PC-3 (cell line): Measurements from ENCODE around the gene CLK2. TPM values are rescaled to one million over a fixed set of nuclear protein-coding genes. Genes with fewer than 3 reads are reported as not detected.

ENCODE experiments used
- ATAC-seq: fragments of 200-7000 bp; cut with Tn5 transposase; 2 replicates; pipeline ENCODE4 v1.9.1; 2020; ENCODE audit warnings: mild to moderate bottlenecking, moderate library complexity
- BruUV-seq: library from RNA; stranded (reverse); fragments of 400-500 nt; replicated peaks from 2 replicates; lab custom pipeline; 2021; lab: Mats Ljungman, UMichigan
- CTCF ChIA-PET: fragments of 300-600 bp; sonication (Branson Sonifier 250); formaldehyde crosslinking; loops from one replicate; lab custom pipeline; 2022; ENCODE audit warnings: antibody characterized with exemption; lab: Charles Lee
- POLR2A ChIA-PET: fragments of 300-600 bp; sonication (Branson Sonifier 250); formaldehyde crosslinking; loops from one replicate; lab custom pipeline; 2022; ENCODE audit warnings: antibody characterized with exemption; ENCODE audit not compliant: unreplicated experiment; lab: Charles Lee
- DNase-seq: peaks from one replicate; pipeline ENCODE4 v3.0.0-alpha.2; 2015
- H2AFZ ChIP-seq: fragments of 300-600 bp; sonication (generic); 2 replicates; pipeline ENCODE4 v1.6.0; 2016; ENCODE audit warnings: antibody characterized with exemption, low read length
- H3F3A ChIP-seq: fragments of 300-600 bp; sonication (generic); one replicate; pipeline ENCODE4 v1.6.0; 2017; ENCODE audit warnings: antibody characterized with exemption, low read length, control low read depth, mild to moderate bottlenecking; ENCODE audit not compliant: unreplicated experiment
- H3K27ac ChIP-seq: fragments of 300-600 bp; sonication (generic); 2 replicates; pipeline ENCODE4 v1.5.1; 2016; ENCODE audit warnings: mild to moderate bottlenecking, low read length
- H3K27me3 ChIP-seq: fragments of 300-600 bp; sonication (generic); 2 replicates; pipeline ENCODE4 v1.6.1; 2016; ENCODE audit warnings: low read length, mixed read lengths
- H3K36me3 ChIP-seq: fragments of 300-600 bp; sonication (generic); 2 replicates; pipeline ENCODE4 v1.6.1; 2016; ENCODE audit warnings: low read depth, mixed run types, low read length, mixed read lengths
- H3K4me1 ChIP-seq: fragments of 300-600 bp; sonication (generic); 2 replicates; pipeline ENCODE4 v1.5.1; 2016; ENCODE audit warnings: low read length; ENCODE audit not compliant: insufficient read depth
- H3K4me2 ChIP-seq: fragments of 300-600 bp; sonication (generic); 2 replicates; pipeline ENCODE4 v1.6.0; 2016; ENCODE audit warnings: low read length
- H3K4me3 ChIP-seq: fragments of 300-600 bp; sonication (generic); 2 replicates; pipeline ENCODE4 v1.5.1; 2016; ENCODE audit warnings: mild to moderate bottlenecking, low read length, mixed read lengths
- H3K79me2 ChIP-seq: fragments of 300-600 bp; sonication (generic); 2 replicates; pipeline ENCODE4 v1.6.1; 2017; ENCODE audit warnings: low read length, mixed read lengths
- H3K9ac ChIP-seq: fragments of 300-600 bp; sonication (generic); 2 replicates; pipeline ENCODE4 v1.6.0; 2016; ENCODE audit warnings: mild to moderate bottlenecking, low read length
- H3K9me2 ChIP-seq: fragments of 300-600 bp; sonication (generic); replicated peaks from 2 replicates; pipeline ENCODE4 v1.6.1; 2016; ENCODE audit warnings: mixed run types, low read length, mixed read lengths
- H3K9me3 ChIP-seq: fragments of 300-600 bp; sonication (generic); 2 replicates; pipeline ENCODE4 v1.6.1; 2016; ENCODE audit warnings: low read length, mixed read lengths
- H4K20me1 ChIP-seq: fragments of 300-600 bp; sonication (generic); 2 replicates; pipeline ENCODE4 v1.6.1; 2016; ENCODE audit warnings: low read length, mixed read lengths
- CTCF ChIP-seq: fragments of 300-600 bp; sonication (generic); conservative IDR thresholded peaks from 2 replicates; pipeline ENCODE4 v1.5.1; 2017; ENCODE audit warnings: antibody characterized with exemption, low read depth, mild to moderate bottlenecking, low read length
- EZH2 ChIP-seq: fragments of 300-600 bp; sonication (generic); IDR thresholded peaks from one replicate; pipeline ENCODE4 v1.6.1; 2017; ENCODE audit warnings: antibody characterized with exemption, mild to moderate bottlenecking, low read length; ENCODE audit not compliant: unreplicated experiment
- EZH2phosphoT487 ChIP-seq: fragments of 300-600 bp; sonication (generic); IDR thresholded peaks from 2 replicates; pipeline ENCODE4 v1.6.1; 2018; ENCODE audit warnings: mild to moderate bottlenecking, antibody characterized with exemption, low read length, borderline replicate concordance
- intact Hi-C: fragments of 100-400 bp; cut with micrococcal nuclease; formaldehyde crosslinking; loops from 2 replicates; pipeline ENCODE4 v1.9.0; 2023
- total RNA-seq: library from RNA; depleted of rRNA; stranded (reverse); fragments of >200 nt; gene quantifications from 2 replicates; pipeline ENCODE4 v1.2.3, GENCODE V29; 2014

CLK2 gene
- total RNA-seq, 1 experiment from 2014 or later, result 49.9 TPM

DNA sequence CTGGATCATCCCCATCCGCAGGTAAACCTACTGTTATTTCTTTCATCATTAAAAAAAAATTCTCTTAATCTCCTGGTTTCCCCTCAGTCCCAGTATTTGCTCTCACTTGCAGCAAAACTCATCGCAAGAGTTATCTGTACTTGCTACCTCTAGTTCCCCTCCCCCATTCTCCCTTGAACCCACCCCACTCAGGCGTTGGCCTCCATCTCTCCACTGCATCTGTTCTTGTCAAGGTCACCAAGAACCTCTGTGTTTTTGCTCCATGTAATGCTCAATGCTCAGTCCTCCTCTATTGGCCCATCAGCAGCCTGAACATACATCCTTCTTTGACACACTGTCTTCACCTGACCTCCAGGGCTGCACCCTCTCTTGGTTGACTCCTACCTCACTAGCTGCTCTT, 23.4 kb upstream of the CLK2 start:
- DNase-seq, result no peak
- H3K9ac ChIP-seq, result no peak overlapping the region
- no peaks in the 10 kb centered on the region for H3K9me3 ChIP-seq
- no peak overlapping the region for H3K4me2 ChIP-seq
- POLR2A ChIA-PET, result no interaction called here
- no peaks in the 10 kb centered on the region for H3K27me3 ChIP-seq
- H3K36me3 ChIP-seq, result no peaks in the 10 kb centered on the region
- no peaks in the 10 kb centered on the region for H3F3A ChIP-seq
- CTCF ChIA-PET, result no interaction called here
- H3K4me1 ChIP-seq, result no peaks in the 10 kb centered on the region
- no peak overlapping the region for H3K27ac ChIP-seq
- no TSS peak for BruUV-seq
- TF ChIP-seq EZH2phosphoT487 (no peak), EZH2 (no peak), CTCF (no peak)
- intact Hi-C loops, result no loop called here
- no peaks in the 10 kb centered on the region for H3K79me2 ChIP-seq
- H3K4me3 ChIP-seq, result no peak overlapping the region
- ATAC-seq, result no peak
- no peaks in the 10 kb centered on the region for H4K20me1 ChIP-seq
- no peak overlapping the region for H2AFZ ChIP-seq
- H3K9me2 ChIP-seq, result no peaks in the 10 kb centered on the region

DNA sequence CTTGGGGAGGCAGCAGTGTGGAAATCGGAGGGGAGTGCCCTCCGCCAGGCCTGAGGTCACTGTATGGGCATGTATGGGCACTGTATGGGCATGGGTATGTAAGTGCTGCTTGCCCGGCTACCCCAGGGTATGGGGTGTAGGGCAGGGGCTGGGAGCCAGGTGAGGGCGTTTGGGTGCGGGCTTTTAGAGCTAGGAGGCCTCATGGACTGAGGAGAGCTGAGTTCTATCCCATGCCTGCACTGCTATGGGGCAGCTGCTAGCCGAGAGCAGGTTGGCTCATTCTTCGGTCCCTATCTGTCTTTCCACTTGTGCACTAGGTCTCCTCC, 22.6 kb upstream of the CLK2 start:
- H3K9me3 ChIP-seq, result no peaks in the 10 kb centered on the region
- POLR2A ChIA-PET, result no interaction called here
- DNase-seq, result no peak
- H3K4me3 ChIP-seq, result no peak overlapping the region
- no peaks in the 10 kb centered on the region for H3F3A ChIP-seq
- H3K4me2 ChIP-seq, result no peak overlapping the region
- no peaks in the 10 kb centered on the region for H3K79me2 ChIP-seq
- no TSS peak for BruUV-seq
- CTCF ChIA-PET, result no interaction called here
- TF ChIP-seq EZH2 (no peak), CTCF (no peak), EZH2phosphoT487 (no peak)
- no peak overlapping the region for H2AFZ ChIP-seq
- no peaks in the 10 kb centered on the region for H3K36me3 ChIP-seq
- H3K27ac ChIP-seq, result no peak overlapping the region
- H3K9me2 ChIP-seq, result no peaks in the 10 kb centered on the region
- no peak overlapping the region for H3K9ac ChIP-seq
- H3K27me3 ChIP-seq, result no peaks in the 10 kb centered on the region
- H3K4me1 ChIP-seq, result no peaks in the 10 kb centered on the region
- H4K20me1 ChIP-seq, result no peaks in the 10 kb centered on the region
- intact Hi-C loops, result no loop called here
- no peak for ATAC-seq

GRCh38 chr1:155295183-155295941, 22.1 kb upstream of the CLK2 start:
- no peak for DNase-seq
- Histone ChIP-seq H3K27ac (no peak overlapping the region), H3K9ac (no peak overlapping the region), H3K4me2 (no peak overlapping the region), H2AFZ (no peak overlapping the region), H3F3A (no peaks in the 10 kb centered on the region), H4K20me1 (no peaks in the 10 kb centered on the region), H3K4me3 (no peak overlapping the region), H3K36me3 (no peaks in the 10 kb centered on the region), H3K9me3 (no peaks in the 10 kb centered on the region), H3K9me2 (no peaks in the 10 kb centered on the region), H3K4me1 (no peaks in the 10 kb centered on the region), H3K27me3 (no peaks in the 10 kb centered on the region), H3K79me2 (no peaks in the 10 kb centered on the region)
- POLR2A ChIA-PET, result no interaction called here
- CTCF ChIA-PET, result no interaction called here
- intact Hi-C loops, result no loop called here
- no peak for ATAC-seq
- TF ChIP-seq EZH2 (no peak), EZH2phosphoT487 (no peak), CTCF (no peak)
- BruUV-seq, result no TSS peak
